ENCODE measurements around the gene CD48. TPM values are rescaled to one million over a fixed set of nuclear protein-coding genes. Genes with fewer than 3 reads are reported as not detected.
"Not testable (repeated sequence)": the region's sequence is repeated elsewhere in the genome, so short reads cannot be mapped to it uniquely, and the experiment has no call there.

The CD48 gene
- total RNA-seq, 4 donors from 2014 or later, result 0.53 to 4.3 (median 1.5) TPM

DNA sequence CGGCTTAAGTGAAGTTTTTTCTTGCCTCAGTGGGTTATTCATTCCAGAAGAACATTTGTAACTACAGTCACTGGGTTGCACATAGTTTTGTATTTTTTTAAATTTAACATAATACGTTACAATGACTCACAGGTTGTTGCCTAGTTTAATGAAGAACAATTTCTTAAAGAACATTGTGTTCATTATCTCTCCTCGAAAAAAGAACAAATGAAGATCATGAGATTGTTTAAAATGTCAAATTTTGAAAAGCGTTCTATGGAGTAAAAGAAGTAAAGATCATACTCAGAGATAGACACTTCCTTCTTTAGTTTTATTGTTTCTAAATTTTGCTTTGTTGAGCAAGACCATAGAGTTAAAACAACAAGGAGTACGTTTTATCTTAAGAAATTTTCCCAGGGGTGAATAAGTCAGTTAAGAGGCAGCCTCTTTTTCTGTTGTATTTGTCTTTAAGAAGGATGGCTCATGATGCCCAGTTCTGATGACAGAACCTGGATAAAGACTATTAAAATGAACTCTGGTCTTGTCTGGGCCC, 54.3 kb downstream of the CD48 start:
- TF ChIP-seq POLR2A (IDR thresholded peaks at IDR 0.05), result no peak
- TF ChIP-seq, protein P1, sequence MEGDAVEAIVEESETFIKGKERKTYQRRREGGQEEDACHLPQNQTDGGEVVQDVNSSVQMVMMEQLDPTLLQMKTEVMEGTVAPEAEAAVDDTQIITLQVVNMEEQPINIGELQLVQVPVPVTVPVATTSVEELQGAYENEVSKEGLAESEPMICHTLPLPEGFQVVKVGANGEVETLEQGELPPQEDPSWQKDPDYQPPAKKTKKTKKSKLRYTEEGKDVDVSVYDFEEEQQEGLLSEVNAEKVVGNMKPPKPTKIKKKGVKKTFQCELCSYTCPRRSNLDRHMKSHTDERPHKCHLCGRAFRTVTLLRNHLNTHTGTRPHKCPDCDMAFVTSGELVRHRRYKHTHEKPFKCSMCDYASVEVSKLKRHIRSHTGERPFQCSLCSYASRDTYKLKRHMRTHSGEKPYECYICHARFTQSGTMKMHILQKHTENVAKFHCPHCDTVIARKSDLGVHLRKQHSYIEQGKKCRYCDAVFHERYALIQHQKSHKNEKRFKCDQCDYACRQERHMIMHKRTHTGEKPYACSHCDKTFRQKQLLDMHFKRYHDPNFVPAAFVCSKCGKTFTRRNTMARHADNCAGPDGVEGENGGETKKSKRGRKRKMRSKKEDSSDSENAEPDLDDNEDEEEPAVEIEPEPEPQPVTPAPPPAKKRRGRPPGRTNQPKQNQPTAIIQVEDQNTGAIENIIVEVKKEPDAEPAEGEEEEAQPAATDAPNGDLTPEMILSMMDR (IDR thresholded peaks at IDR 0.05), result no peak
- 62 to 71% methylated on average over 5 of the region's 5 CpGs for WGBS, 2 donors
- DNase-seq (ENCODE audit: low spot score in 2 of 2), result no peak
- intact Hi-C loops (cut with DNase I; ENCODE audit: low total_unique reads), result no loop called here
- no peak overlapping the region for H3K4me3 ChIP-seq (ENCODE audit: low read depth, poor library complexity, severe bottlenecking)

DNA sequence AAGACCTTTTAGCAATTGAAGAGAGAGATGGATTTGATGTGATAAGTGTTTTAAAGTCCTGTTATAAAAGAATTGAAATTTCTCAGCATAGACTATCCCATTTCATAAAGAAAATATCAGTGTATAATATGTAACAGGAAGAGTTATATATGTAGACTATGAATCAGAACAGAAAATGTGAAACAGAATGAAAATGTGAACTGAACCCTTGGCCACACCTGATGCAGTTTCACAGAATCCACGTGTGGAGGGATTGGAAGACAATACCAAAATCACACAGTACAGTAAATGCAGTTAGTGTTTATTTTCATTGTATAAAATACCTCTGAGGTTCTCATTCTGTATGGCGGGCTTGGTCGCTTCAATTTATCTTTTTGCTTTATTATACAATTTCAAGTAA, 54.9 kb downstream of the CD48 start:
- no peak overlapping the region for H3K4me3 ChIP-seq (ENCODE audit: low read depth, poor library complexity, severe bottlenecking)
- intact Hi-C loops (cut with DNase I; ENCODE audit: low total_unique reads), result no loop called here
- no peak for TF ChIP-seq POLR2A (IDR thresholded peaks at IDR 0.05)
- TF ChIP-seq, protein P1 (IDR thresholded peaks at IDR 0.05), result no peak
- DNase-seq (ENCODE audit: low spot score in 2 of 2), result no peak
- 76 to 77% methylated on average over 3 of the region's 3 CpGs for WGBS, 2 donors

DNA sequence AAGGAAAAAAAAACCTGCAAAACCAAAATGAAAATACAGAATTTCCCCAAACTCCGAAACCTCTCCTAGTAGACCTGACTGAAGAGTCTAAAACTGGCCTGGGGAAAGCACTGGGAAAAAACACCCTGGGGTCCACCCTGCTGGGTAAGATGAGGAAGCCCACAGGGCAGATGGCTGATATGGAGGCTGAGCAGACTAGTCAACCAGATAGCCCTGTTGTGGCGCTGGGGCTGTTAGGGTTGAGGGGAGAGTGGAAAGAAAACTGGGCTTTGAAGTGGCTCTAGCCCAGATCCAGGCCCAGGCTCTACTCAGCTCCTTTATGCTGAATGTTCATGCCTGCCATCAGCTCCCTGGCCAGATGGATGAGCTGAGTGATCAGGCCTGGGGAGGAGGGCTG, 58.0 kb downstream of the CD48 start:
- DNase-seq (ENCODE audit: low spot score in 2 of 2), result no peak
- no peak overlapping the region for H3K4me3 ChIP-seq (ENCODE audit: low read depth, poor library complexity, severe bottlenecking)
- intact Hi-C loops (cut with DNase I; ENCODE audit: low total_unique reads), result no loop called here
- 85 to 88% methylated on average over 2 of the region's 2 CpGs for WGBS, 2 donors
- no peak for TF ChIP-seq POLR2A (IDR thresholded peaks at IDR 0.05)
- TF ChIP-seq, protein P1 (IDR thresholded peaks at IDR 0.05), result no peak

DNA sequence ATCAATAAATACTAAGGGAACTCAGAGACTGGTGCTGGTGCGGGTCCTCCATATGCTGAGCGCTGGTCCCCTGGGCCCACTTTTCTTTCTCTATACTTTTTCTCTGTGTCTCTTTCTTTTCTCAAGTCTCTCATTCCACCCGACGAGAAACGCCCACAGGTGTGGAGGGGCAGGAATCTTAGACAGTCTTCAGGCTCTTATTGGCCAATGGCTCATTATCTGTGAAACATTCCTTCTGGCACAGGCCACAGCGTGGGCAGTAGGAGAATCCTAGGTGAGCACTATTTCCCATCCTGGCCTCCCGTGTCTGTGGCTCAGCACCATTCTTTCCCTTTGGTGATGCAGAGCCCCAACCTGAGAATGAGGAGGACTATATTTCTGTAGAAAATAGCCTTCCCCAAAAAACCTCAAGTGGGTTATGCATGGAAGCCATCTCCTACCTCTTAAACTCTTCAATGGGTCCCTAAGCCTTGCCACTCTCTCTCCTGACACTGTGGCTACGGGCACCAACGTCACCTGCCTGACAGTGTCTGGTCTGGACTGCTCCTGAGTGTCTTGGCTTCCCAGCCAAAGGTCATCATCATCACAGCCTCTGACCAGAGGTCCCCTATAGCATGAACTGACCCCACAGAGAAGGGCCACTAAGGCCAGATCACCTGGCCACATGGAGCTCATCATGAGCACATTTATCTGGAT, 58.5 kb downstream of the CD48 start:
- no peak overlapping the region for H3K4me3 ChIP-seq (ENCODE audit: low read depth, poor library complexity, severe bottlenecking)
- intact Hi-C loops (cut with DNase I; ENCODE audit: low total_unique reads), result no loop called here
- no peak for TF ChIP-seq POLR2A (IDR thresholded peaks at IDR 0.05)
- TF ChIP-seq, protein P1 (IDR thresholded peaks at IDR 0.05), result no peak
- DNase-seq (ENCODE audit: low spot score in 2 of 2), result no peak
- WGBS, 2 donors, result 83 to 88% methylated on average over 9 of the region's 9 CpGs

DNA sequence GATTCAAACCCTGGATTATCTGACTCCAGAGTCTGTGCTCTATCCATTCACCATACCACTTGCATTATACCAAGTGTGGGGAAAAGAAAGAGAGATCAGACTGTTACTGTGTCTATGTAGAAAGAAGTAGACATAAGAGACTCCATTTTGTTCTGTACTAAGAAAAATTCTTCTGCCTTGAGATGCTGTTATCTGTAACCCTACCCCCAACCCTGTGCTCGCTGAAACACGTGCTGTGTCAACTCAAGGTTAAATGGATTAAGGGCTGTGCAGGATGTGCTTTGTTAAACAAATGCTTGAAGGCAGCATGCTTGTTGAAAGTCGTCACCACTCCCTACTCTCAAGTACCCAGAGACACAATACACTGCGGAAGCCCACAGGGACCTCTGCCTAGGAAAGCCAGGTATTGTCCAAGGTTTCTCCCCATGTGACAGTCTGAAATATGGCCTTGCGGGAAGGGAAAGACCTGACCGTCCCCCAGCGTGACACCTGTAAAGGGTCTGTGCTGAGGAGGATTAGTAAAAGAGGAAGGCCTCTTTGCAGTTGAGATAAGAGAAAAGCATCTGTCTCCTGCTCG, 59.5 kb downstream of the CD48 start:
- DNase-seq (ENCODE audit: low spot score in 2 of 2); intact Hi-C loops (cut with DNase I; ENCODE audit: low total_unique reads); H3K4me3 ChIP-seq (ENCODE audit: low read depth, poor library complexity, severe bottlenecking): not testable (repeated sequence)
- 47 to 52% methylated on average over 8 of the region's 8 CpGs for WGBS, 2 donors

DNA sequence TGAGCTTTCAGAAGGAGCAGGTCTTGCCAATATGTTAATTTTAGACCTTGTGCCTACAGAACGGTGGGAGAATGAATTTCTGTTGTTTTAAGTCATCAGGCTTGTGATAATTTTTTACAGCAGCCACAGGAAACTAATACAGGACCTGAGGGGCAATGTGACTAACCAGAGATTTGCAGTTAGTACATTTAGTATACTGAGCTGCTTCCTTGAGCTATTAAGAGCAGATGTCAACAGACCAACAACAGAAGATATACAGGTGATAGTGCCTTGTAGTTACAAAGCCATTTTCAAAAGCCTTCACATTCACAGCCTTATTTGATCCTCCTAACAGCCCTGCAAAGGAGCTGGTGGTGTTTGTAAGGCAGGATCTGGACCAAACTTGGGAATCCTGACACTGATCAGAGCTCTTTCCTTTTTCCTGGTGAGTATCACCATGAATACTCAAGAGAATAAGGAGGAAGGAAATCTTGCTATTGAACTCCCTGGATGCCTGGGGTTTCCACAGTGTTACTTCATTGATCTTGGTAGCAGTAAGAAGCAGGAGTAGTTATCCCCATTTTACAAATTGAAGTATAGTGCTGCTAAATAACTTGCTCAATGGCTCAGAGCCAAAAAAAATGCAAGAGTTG, 60.1 kb downstream of the CD48 start:
- 18 to 32% methylated on average over 1 of the region's 1 CpG for WGBS, 2 donors
- no peak for DNase-seq (ENCODE audit: low spot score in 2 of 2)
- no peak overlapping the region for H3K4me3 ChIP-seq (ENCODE audit: low read depth, poor library complexity, severe bottlenecking)
- intact Hi-C loops (cut with DNase I; ENCODE audit: low total_unique reads), result no loop called here
- TF ChIP-seq POLR2A (IDR thresholded peaks at IDR 0.05), result no peak
- TF ChIP-seq, protein P1 (IDR thresholded peaks at IDR 0.05), result no peak
